ENCODE results near the gene MELTF. TPM values are rescaled to one million over a fixed set of nuclear protein-coding genes. Genes with fewer than 3 reads are reported as not detected.
A peak's percentile ranks its signal among the peaks of the same experiment; 100 is the strongest.

MELTF gene
- total and polyA plus RNA-seq, 2 of the 13 experiments (the other 11 are each of a cell fraction or from before 2014, with no cell fraction given) = 3.2 to 7.5 TPM

GRCh38 chr3:196981657-196982056 is 48.0 kb downstream of the MELTF start (continued):
- TF ChIP-seq NFKB2 (CRISPR knock-in tag; IDR thresholded peaks at IDR 0.05; ENCODE audit: borderline replicate concordance) (no peak), ZNF83 (CRISPR knock-in tag; IDR thresholded peaks at IDR 0.05; ENCODE audit: borderline replicate concordance) (no peak), ARNTL (CRISPR knock-in tag; IDR thresholded peaks at IDR 0.05) (0 out of 2 replicates have a peak, but pooled peaks have one; percentile 46), RARG (CRISPR knock-in tag; IDR thresholded peaks at IDR 0.05; ENCODE audit: low read depth) (no peak), ZNF878 (CRISPR knock-in tag; IDR thresholded peaks at IDR 0.05) (no peak), FOXA3 (CRISPR knock-in tag; IDR thresholded peaks at IDR 0.05) (peak; percentile 92), ZNF614 (CRISPR knock-in tag; IDR thresholded peaks at IDR 0.05; ENCODE audit: borderline replicate concordance) (peak; percentile 81; the same call in 1 of the 2 replicates), CENPX (CRISPR knock-in tag; IDR thresholded peaks at IDR 0.05) (no peak), TRIM22 (IDR thresholded peaks at IDR 0.05) (no peak), ISL2 (CRISPR knock-in tag; IDR thresholded peaks at IDR 0.05) (no peak), KDM5A (IDR thresholded peaks at IDR 0.05; ENCODE audit: borderline replicate concordance, low read length) (no peak), EEA1 (CRISPR knock-in tag; IDR thresholded peaks at IDR 0.05; ENCODE audit: borderline replicate concordance) (no peak), ZFP36L1 (CRISPR knock-in tag; IDR thresholded peaks at IDR 0.05) (no peak), TP53 (CRISPR knock-in tag; conservative IDR thresholded peaks at IDR 0.05) (no peak), ZNF468 (CRISPR knock-in tag; IDR thresholded peaks at IDR 0.05) (no peak), EED (CRISPR knock-in tag; IDR thresholded peaks at IDR 0.05) (no peak), ZNF253 (CRISPR knock-in tag; IDR thresholded peaks at IDR 0.05; ENCODE audit: borderline replicate concordance) (no peak), ZFP36L2 (CRISPR knock-in tag; IDR thresholded peaks at IDR 0.05) (no peak), IRF2 (CRISPR knock-in tag; IDR thresholded peaks at IDR 0.05) (peak; percentile 73; the same call in 1 of the 2 replicates), MBNL3 (CRISPR knock-in tag; conservative IDR thresholded peaks at IDR 0.05) (no peak), ZNF549 (CRISPR knock-in tag; IDR thresholded peaks at IDR 0.05) (no peak)
- TF ChIP-seq, protein P1, sequence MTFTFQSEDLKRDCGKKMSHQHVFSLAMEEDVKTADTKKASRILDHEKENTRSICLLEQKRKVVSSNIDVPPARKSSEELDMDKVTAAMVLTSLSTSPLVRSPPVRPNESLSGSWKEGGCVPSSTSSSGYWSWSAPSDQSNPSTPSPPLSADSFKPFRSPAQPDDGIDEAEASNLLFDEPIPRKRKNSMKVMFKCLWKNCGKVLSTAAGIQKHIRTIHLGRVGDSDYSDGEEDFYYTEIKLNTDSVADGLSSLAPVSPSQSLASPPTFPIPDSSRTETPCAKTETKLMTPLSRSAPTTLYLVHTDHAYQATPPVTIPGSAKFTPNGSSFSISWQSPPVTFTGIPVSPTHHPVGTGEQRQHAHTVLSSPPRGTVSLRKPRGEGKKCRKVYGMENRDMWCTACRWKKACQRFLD (CRISPR knock-in tag; IDR thresholded peaks at IDR 0.05; ENCODE audit: borderline replicate concordance) = no peak
- TF ChIP-seq, protein P2, sequence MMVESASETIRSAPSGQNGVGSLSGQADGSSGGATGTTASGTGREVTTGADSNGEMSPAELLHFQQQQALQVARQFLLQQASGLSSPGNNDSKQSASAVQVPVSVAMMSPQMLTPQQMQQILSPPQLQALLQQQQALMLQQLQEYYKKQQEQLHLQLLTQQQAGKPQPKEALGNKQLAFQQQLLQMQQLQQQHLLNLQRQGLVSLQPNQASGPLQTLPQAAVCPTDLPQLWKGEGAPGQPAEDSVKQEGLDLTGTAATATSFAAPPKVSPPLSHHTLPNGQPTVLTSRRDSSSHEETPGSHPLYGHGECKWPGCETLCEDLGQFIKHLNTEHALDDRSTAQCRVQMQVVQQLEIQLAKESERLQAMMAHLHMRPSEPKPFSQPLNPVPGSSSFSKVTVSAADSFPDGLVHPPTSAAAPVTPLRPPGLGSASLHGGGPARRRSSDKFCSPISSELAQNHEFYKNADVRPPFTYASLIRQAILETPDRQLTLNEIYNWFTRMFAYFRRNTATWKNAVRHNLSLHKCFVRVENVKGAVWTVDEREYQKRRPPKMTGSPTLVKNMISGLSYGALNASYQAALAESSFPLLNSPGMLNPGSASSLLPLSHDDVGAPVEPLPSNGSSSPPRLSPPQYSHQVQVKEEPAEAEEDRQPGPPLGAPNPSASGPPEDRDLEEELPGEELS (CRISPR knock-in tag; IDR thresholded peaks at IDR 0.05) = peak; percentile 64; the same call in 1 of the 2 replicates
- TF ChIP-seq, protein P3, sequence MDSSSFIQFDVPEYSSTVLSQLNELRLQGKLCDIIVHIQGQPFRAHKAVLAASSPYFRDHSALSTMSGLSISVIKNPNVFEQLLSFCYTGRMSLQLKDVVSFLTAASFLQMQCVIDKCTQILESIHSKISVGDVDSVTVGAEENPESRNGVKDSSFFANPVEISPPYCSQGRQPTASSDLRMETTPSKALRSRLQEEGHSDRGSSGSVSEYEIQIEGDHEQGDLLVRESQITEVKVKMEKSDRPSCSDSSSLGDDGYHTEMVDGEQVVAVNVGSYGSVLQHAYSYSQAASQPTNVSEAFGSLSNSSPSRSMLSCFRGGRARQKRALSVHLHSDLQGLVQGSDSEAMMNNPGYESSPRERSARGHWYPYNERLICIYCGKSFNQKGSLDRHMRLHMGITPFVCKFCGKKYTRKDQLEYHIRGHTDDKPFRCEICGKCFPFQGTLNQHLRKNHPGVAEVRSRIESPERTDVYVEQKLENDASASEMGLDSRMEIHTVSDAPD (CRISPR knock-in tag; IDR thresholded peaks at IDR 0.05) = 0 out of 2 replicates have a peak, but pooled peaks have one; percentile 65
- TF ChIP-seq, protein P4, sequence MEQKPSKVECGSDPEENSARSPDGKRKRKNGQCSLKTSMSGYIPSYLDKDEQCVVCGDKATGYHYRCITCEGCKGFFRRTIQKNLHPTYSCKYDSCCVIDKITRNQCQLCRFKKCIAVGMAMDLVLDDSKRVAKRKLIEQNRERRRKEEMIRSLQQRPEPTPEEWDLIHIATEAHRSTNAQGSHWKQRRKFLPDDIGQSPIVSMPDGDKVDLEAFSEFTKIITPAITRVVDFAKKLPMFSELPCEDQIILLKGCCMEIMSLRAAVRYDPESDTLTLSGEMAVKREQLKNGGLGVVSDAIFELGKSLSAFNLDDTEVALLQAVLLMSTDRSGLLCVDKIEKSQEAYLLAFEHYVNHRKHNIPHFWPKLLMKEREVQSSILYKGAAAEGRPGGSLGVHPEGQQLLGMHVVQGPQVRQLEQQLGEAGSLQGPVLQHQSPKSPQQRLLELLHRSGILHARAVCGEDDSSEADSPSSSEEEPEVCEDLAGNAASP (CRISPR knock-in tag; IDR thresholded peaks at IDR 0.05; ENCODE audit: borderline replicate concordance) = peak; percentile 70; the same call in 1 of the 2 replicates

All from HepG2 (cell line).